GM11168 (cell line): ENCODE data around the gene GSTCD.
"Not testable (repeated sequence)": the region's sequence is repeated elsewhere in the genome, so short reads cannot be mapped to it uniquely, and the experiment has no call there.

ENCODE experiments used
- in situ Hi-C: fragments of 300-500 bp; cut with MboI; formaldehyde crosslinking; loops from one replicate; pipeline ENCODE4 v1.12.0; 2022; ENCODE audit warnings: low sequenced_read_pairs; ENCODE audit not compliant: unreplicated experiment

Gene GSTCD

GRCh38 chr4:105786748-105787147 is 78.2 kb downstream of the GSTCD start:
- in situ Hi-C loops = no loop called here

- in situ Hi-C loops = no loop called here
Measured at GRCh38 chr4:105797225-105797624, 88.6 kb downstream of the GSTCD start.

- in situ Hi-C loops = no loop called here
Measured at GRCh38 chr4:105805501-105806120, 97.0 kb downstream of the GSTCD start.

GRCh38 chr4:105807496-105807895 is 98.9 kb downstream of the GSTCD start:
- in situ Hi-C loops = no loop called here

- in situ Hi-C loops = no loop called here
Measured at GRCh38 chr4:105808030-105808749, 99.6 kb downstream of the GSTCD start.

GRCh38 chr4:105808750-105809041 is 100.1 kb downstream of the GSTCD start:
- in situ Hi-C loops = no loop called here

- in situ Hi-C loops = no loop called here
Measured at GRCh38 chr4:105815701-105816100, 107.1 kb downstream of the GSTCD start.

- in situ Hi-C loops = no loop called here
Measured at GRCh38 chr4:105822061-105822460, 113.5 kb downstream of the GSTCD start.

GRCh38 chr4:105828074-105828473 is 119.5 kb downstream of the GSTCD start:
- in situ Hi-C loops = no loop called here

- in situ Hi-C loops = no loop called here
Measured at GRCh38 chr4:105831189-105831588, 122.6 kb downstream of the GSTCD start.

- in situ Hi-C loops = no loop called here
Measured at GRCh38 chr4:105835177-105835576, 126.6 kb downstream of the GSTCD start.

GRCh38 chr4:105836537-105836936 is 128.0 kb downstream of the GSTCD start:
- in situ Hi-C loops = no loop called here

GRCh38 chr4:105837037-105837436 is 128.5 kb downstream of the GSTCD start:
- in situ Hi-C loops = no loop called here

- in situ Hi-C loops = no loop called here
Measured at GRCh38 chr4:105838082-105838481, 129.5 kb downstream of the GSTCD start.

GRCh38 chr4:105840426-105841174 is 132.0 kb downstream of the GSTCD start:
- in situ Hi-C loops = no loop called here

GRCh38 chr4:105843941-105844340 is 135.4 kb downstream of the GSTCD start:
- in situ Hi-C loops = no loop called here

- in situ Hi-C loops = no loop called here
Measured at GRCh38 chr4:105845559-105845958, 137.0 kb downstream of the GSTCD start.

GRCh38 chr4:105848359-105848758 is 139.8 kb downstream of the GSTCD start:
- in situ Hi-C loops = not testable (repeated sequence)

GRCh38 chr4:105851196-105851595 is 142.6 kb downstream of the GSTCD start:
- in situ Hi-C loops = no loop called here

GRCh38 chr4:105852230-105852629 is 143.6 kb downstream of the GSTCD start:
- in situ Hi-C loops = not testable (repeated sequence)

GRCh38 chr4:105858466-105859040 is 150.0 kb downstream of the GSTCD start:
- in situ Hi-C loops = no loop called here
